ENCODE data around the gene ETNPPL. TPM values are rescaled to one million over a fixed set of nuclear protein-coding genes. Genes with fewer than 3 reads are reported as not detected.

ETNPPL gene
- total RNA-seq, 1 experiment from 2014 or later, result not detected

GRCh38 chr4:108730579-108730978 lies 32.3 kb downstream of the ETNPPL start:
- intact Hi-C loops (cut with micrococcal nuclease; ENCODE audit: unreplicated experiment), result no loop called here
- Histone ChIP-seq H3F3A (ENCODE audit: insufficient read depth, low read depth) (no peaks in the 10 kb centered on the region), H3K4me1 (replicated peaks; ENCODE audit: insufficient read depth) (no peaks in the 10 kb centered on the region), H3K36me3 (ENCODE audit: low read depth) (no peaks in the 10 kb centered on the region), H3K4me2 (no peak overlapping the region), H3K9me2 (ENCODE audit: insufficient read depth) (no peaks in the 10 kb centered on the region), H3K79me2 (ENCODE audit: low read depth) (no peaks in the 10 kb centered on the region), H4K20me1 (ENCODE audit: insufficient read depth) (no peaks in the 10 kb centered on the region), H3K27ac (no peak overlapping the region), H3K4me3 (no peak overlapping the region), H2AFZ (no peak overlapping the region), H3K9me3 (ENCODE audit: insufficient read depth, low read depth) (no peaks in the 10 kb centered on the region; the same call in 1 of the 2 replicates), H3K27me3 (ENCODE audit: insufficient read depth, low read depth) (no peaks in the 10 kb centered on the region)
- no peak for DNase-seq
- TF ChIP-seq CTCF (conservative IDR thresholded peaks at IDR 0.05), result no peak
- TF ChIP-seq EZH2 (IDR thresholded peaks at IDR 0.05; ENCODE audit: low read depth), result no peak
- no TSS peak for BruUV-seq (replicated peaks)
- CTCF ChIA-PET, result no interaction called here
- POLR2A ChIA-PET (ENCODE audit: unreplicated experiment), result no interaction called here

- Histone ChIP-seq H3K27me3 (ENCODE audit: insufficient read depth, low read depth) (no peaks in the 10 kb centered on the region), H3K79me2 (ENCODE audit: low read depth) (no peaks in the 10 kb centered on the region), H3K36me3 (ENCODE audit: low read depth) (no peaks in the 10 kb centered on the region), H3K9me2 (ENCODE audit: insufficient read depth) (no peaks in the 10 kb centered on the region), H3K4me3 (no peak overlapping the region), H4K20me1 (ENCODE audit: insufficient read depth) (no peaks in the 10 kb centered on the region), H3K27ac (no peak overlapping the region), H3K4me1 (replicated peaks; ENCODE audit: insufficient read depth) (no peaks in the 10 kb centered on the region), H3K9me3 (ENCODE audit: insufficient read depth, low read depth) (no peaks in the 10 kb centered on the region; the same call in 1 of the 2 replicates), H3F3A (ENCODE audit: insufficient read depth, low read depth) (no peaks in the 10 kb centered on the region), H2AFZ (no peak overlapping the region), H3K4me2 (no peak overlapping the region)
- DNase-seq, result no peak
- intact Hi-C loops (cut with micrococcal nuclease; ENCODE audit: unreplicated experiment), result no loop called here
- ChIA-PET CTCF (no interaction called here), POLR2A (ENCODE audit: unreplicated experiment) (no interaction called here)
- no TSS peak for BruUV-seq (replicated peaks)
- TF ChIP-seq EZH2 (IDR thresholded peaks at IDR 0.05; ENCODE audit: low read depth) (no peak), CTCF (conservative IDR thresholded peaks at IDR 0.05) (no peak)
These were observed 33.1 kb downstream of the ETNPPL start for GRCh38 chr4:108729731-108730130.

- ChIA-PET POLR2A (ENCODE audit: unreplicated experiment) (no interaction called here), CTCF (no interaction called here)
- Histone ChIP-seq H3K9me3 (ENCODE audit: insufficient read depth, low read depth) (no peaks in the 10 kb centered on the region; the same call in 1 of the 2 replicates), H3K4me3 (no peak overlapping the region), H2AFZ (no peak overlapping the region), H3K27ac (no peak overlapping the region), H3K9me2 (ENCODE audit: insufficient read depth) (no peaks in the 10 kb centered on the region), H4K20me1 (ENCODE audit: insufficient read depth) (no peaks in the 10 kb centered on the region), H3K79me2 (ENCODE audit: low read depth) (no peaks in the 10 kb centered on the region), H3K4me1 (replicated peaks; ENCODE audit: insufficient read depth) (no peaks in the 10 kb centered on the region), H3K4me2 (no peak overlapping the region), H3K36me3 (ENCODE audit: low read depth) (no peaks in the 10 kb centered on the region), H3F3A (ENCODE audit: insufficient read depth, low read depth) (no peaks in the 10 kb centered on the region), H3K27me3 (ENCODE audit: insufficient read depth, low read depth) (no peaks in the 10 kb centered on the region)
- no TSS peak for BruUV-seq (replicated peaks)
- DNase-seq, result no peak
- intact Hi-C loops (cut with micrococcal nuclease; ENCODE audit: unreplicated experiment), result no loop called here
- no peak for TF ChIP-seq CTCF (conservative IDR thresholded peaks at IDR 0.05)
- no peak for TF ChIP-seq EZH2 (IDR thresholded peaks at IDR 0.05; ENCODE audit: low read depth)
These were observed 37.4 kb downstream of the ETNPPL start for GRCh38 chr4:108725457-108725856.

Data from PC-9 (cell line).